Kidney tubule cell (primary cell): Measurements from ENCODE around the gene ZNF804B.

ENCODE experiments used
- DNase-seq: peaks from one replicate; pipeline ENCODE4 v3.0.0-alpha.2; 2018; ENCODE audit warnings: low spot score

The ZNF804B gene

DNA sequence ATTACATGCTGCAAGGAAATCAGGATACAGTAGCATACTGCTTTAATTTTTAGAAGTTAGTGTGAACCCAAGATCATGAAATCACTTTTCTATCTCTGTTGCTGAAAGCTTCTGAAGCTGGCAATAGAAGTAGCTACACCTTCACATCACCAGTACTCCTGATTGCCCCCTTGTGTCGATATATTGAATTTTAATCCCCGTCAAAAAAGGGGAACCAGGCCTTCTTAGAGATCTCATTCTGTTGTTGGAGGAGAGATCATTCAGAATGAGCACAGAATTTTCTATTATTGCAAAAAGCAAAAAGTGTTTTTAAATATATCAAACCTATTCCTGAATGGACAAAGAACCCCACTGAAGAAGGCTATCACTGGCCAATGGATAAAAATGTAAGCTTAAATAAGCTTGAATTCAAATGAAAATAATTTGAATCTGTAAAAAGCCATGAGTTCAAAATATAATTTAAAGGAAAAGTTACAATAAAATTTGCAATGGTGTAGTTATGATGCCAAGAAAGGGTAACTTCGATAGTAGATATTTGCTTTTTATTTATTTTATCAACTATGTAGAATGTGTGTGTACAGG, 75.7 kb downstream of the ZNF804B start:
- peak; percentile 49 for DNase-seq

DNA sequence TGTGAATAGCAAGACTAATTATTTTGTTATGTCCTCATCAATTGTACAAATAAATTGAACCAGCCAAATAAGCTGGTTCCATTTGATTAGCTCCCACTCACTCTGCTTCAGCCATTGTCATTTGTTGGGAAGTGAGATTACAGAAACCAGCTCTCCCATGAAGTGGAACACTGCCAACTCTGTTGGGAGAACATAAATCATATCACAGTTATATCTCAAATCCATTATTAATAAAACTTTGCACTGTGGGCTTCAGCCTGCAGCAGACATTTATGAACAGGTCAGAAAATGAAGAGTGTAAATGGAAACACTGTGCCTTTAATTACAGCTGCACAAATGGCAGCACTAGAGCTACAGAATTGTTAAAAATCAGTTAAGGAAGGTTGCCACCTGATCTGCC, 82.7 kb downstream of the ZNF804B start:
- DNase-seq = no peak

DNA sequence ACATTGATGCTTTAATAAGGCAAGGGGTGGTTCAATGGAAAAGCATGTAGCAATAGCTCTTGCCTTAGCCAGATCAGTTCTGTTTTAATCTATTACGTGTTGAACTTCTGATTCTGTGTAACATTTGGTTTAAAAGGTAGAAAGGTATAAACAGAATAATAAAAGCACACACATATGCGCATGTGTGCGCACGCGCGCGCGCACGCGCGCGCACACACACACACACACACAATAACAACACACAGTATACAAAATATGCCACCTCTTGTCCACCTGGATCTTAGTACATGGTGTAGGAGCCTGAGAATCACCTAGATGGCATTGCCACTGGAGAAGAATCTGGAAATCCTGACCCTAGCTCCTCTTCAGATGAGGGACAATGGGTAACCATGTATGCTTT, 85.6 kb downstream of the ZNF804B start:
- no peak for DNase-seq

GRCh38 chr7:88851220-88851619, 91.7 kb downstream of the ZNF804B start:
- DNase-seq = no peak

DNA sequence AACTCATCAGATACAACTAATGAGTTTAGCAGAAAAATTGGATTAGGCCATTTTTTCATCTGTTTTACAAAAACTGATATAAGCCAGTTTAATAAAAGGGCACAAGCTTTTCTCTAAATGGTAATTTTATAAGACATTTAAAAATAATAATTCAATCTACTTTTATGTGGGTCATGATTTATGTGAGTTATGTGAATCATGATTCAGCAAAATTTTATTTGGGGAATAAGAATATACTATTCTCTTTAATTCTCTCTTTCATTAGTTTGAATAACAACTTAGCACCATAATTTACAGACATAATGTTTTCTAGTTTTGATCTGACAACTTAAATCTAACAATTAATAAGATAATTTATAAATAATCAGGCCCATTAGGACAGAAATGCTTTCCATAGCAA, 99.8 kb downstream of the ZNF804B start:
- no peak for DNase-seq

DNA sequence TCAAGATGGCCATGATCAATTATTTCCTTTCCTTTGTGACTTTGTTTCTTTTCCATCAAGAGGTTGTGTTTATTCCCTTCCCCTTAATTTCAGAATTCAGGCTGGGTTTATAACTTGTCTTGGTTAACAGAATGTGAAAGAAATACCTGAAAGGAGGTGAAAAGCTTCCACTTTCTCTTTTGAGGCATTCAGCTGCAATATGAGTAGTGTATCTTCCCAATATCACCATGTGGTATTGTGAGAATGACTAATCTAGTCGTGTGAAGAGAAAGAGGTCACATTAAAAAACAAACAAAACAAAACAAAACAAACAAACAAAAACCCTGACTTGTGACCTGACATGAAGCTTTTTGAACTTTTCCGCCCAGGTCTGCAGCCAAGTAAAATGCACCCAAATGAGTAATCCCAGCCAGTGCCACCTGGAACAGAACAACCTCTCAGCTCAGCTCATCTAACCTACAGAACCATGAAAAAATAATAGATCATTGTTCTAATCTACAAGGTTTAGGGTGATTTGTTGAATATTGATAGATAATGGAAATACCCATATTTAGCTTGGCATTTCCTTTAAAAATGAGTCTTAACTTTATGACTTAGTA, 106.9 kb downstream of the ZNF804B start:
- no peak for DNase-seq

- DNase-seq = no peak
These were observed 107.7 kb downstream of the ZNF804B start for GRCh38 chr7:88867158-88867557.

DNA sequence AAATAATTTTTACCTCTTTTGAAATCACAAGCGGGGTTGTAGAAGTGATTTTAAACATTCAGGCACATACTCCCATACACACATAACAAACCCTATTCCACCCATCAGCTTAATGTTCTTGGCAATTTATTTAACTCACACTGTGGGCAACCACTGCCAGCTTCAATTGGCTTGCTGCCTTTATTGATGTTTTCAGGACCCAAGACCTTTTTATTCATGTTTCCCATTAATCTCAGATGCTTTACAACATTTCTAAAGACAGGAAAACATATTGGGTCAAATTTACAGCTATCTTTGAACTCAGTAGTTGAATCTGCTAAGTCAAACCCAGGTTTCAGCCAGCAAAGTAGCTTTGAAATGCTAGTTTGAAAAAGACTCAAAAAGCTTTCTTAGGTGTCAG, 109.0 kb downstream of the ZNF804B start:
- no peak for DNase-seq

GRCh38 chr7:88881136-88881535, 121.6 kb downstream of the ZNF804B start:
- DNase-seq = no peak

- no peak for DNase-seq
These were observed 125.6 kb downstream of the ZNF804B start for GRCh38 chr7:88885131-88885530.

GRCh38 chr7:88888684-88889083, 129.2 kb downstream of the ZNF804B start:
- no peak for DNase-seq

- no peak for DNase-seq
These were observed 151.0 kb downstream of the ZNF804B start for GRCh38 chr7:88910516-88910915.

- no peak for DNase-seq
These were observed 153.4 kb downstream of the ZNF804B start for GRCh38 chr7:88912852-88913251.

DNA sequence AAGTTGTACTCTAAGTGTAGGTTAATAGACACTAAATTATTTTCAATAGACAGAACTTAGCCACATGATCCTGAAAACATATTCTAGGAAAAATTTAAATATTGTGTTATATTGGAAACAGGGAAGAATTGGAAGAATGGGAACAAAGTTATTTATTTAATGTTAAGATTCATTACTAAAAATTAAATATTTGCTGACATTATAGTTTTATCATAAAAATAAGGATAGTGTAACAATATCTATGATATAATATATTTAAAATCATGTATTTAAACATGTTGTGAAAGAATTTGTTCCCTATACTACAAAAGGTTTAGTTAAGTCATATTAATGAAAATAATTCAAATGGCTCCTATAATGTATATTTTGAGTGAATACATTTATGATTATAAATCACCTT, 156.1 kb downstream of the ZNF804B start:
- DNase-seq = no peak

- DNase-seq = peak; percentile 20
These were observed 160.1 kb downstream of the ZNF804B start for GRCh38 chr7:88919478-88920131.

GRCh38 chr7:88922944-88923343, 163.4 kb downstream of the ZNF804B start:
- no peak for DNase-seq

GRCh38 chr7:88928276-88928675, 168.8 kb downstream of the ZNF804B start:
- DNase-seq = no peak

- DNase-seq = no peak
These were observed 170.2 kb downstream of the ZNF804B start for GRCh38 chr7:88929719-88930118.

- no peak for DNase-seq
These were observed 173.8 kb downstream of the ZNF804B start for GRCh38 chr7:88933285-88933684.

DNA sequence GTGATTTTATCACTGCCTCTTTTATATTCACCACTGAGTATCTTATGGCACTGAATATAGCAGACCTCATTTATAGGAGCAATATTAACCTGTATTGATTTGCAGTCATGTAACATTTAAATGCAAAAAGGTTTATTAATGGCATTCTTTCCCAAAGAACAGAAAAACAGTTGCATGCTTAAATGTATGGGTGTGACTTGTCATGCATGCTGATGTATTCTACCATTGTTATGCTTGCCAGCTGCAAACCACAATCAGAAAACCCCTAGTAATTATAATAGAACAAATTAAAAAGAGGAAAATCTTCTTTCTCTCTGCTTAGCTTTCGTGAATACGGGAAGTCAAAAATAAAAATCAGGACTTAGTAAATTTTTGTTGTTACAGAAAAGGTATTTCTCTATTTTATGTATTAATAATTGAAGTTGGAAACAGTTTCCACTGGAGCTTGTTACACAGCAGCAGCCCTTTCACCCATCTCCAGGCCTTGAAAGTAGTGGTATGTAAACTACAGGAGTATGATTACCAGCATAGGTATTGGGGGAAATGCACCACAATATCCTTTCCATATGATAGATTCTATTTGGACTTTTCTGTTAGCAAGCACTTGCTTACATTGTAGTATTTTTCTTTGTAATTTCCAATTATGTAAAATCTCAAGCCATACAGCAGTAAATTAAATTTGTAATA, 183.5 kb downstream of the ZNF804B start:
- no peak for DNase-seq

- no peak for DNase-seq
These were observed 192.3 kb downstream of the ZNF804B start for GRCh38 chr7:88951826-88952225.

DNA sequence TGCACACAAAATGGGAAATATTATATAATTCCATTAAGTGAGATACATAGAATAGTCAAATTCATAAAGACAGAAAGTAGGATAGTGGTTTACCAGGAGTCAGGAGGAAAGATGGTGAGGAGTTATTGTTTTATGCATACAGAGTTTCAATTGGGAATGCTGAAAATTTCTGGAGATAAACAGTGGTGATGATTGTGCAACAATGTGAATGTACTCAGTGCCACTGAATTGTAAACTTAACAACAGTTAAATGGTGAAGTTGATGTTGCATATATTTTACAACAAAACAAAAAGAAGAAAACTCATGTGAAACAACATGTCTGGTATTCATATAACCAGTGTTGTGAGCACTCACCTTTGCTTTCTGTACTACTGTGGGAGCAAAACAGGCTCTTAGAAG, 204.9 kb downstream of the ZNF804B start:
- no peak for DNase-seq

- DNase-seq = no peak
These were observed 205.9 kb downstream of the ZNF804B start for GRCh38 chr7:88965371-88965770.
